GM19240 (cell line): ENCODE measurements around the gene HES3.

Experiments used
- DNase-seq: peaks from one replicate; pipeline ENCODE4 v3.0.0; 2011; ENCODE audit warnings: low spot score; ENCODE audit not compliant: insufficient read length

The HES3 gene

DNA sequence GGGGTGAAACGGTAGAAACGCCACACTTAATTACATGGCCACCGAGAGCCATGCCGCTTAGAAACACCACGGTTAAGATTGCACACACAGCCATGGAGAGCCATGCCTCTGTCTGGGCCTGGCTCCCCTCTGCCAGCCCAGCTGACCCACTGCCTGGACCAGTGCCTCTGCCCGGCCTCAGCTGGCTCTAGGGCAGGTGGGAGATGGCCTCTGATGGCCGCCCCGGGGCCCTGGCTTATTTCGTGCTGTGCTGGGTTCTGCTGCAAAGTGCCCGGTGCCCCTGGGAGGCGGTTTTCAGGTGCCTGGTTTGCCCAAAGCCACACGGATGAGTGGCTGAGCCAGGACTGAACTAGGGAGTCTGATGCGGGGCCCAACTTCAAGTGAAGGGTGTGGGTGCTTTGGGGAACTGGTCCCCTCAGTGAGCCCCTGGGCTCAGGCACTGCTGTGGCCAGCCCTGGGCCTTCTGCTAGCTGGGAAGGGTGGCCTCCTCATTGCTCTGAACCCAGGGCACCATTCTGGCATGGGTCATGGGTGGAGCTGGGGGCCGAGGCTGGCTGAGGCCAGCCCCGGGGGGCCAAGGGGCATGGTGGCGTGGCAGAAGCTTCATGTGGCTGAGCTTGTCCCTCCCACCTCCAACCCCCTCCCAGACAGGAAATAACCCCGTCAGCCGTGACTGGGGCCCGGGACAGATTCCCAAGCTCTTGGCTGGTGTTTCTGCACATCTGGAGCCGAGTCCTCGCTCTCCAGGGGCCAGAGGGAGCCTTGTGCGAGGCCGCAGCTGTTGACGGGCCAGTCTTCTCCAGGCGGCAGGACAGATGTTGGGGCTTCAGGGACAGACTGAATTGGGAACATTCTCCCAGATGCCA, 18.8 kb downstream of the HES3 start:
- no peak for DNase-seq

DNA sequence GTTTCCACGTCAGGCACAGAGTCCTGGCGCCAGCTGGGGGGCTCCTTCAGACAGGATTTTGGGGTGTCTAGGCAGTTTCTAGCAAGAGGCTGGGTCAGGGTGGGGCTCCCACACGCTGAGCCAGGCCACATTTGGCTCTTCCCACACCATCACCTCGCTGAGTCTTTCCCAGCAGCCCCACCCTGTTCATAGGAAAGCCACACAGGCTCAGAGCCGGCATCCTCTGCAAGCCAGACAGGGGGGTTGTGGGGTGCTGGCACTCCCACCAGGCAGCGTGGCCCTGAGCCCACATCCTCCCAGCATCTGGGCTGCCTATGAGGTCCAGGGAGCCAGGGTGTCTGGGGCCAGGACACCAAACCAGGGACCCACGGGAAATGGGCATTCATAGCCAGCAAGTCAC, 19.7 kb downstream of the HES3 start:
- DNase-seq: no peak

DNA sequence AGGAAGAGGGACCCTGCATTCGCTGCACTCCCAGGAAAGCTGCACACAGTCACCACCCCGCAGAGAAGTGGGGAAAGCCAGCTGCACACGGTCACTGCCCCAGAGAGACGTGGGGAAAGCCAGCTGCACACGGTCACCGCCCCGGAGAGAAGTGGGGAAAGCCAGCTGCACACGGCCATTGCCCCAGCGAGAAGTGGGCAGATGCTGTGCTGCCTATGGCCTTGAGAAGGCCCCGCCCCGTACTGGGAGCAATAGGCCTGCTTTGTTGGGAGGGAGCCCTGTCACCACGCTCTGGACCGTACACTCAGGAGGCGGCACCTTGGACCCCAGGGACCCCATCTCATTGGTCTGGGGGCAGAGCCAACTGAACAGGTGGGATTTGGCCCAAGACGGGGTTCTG, 21.2 kb downstream of the HES3 start:
- DNase-seq: no peak

DNA sequence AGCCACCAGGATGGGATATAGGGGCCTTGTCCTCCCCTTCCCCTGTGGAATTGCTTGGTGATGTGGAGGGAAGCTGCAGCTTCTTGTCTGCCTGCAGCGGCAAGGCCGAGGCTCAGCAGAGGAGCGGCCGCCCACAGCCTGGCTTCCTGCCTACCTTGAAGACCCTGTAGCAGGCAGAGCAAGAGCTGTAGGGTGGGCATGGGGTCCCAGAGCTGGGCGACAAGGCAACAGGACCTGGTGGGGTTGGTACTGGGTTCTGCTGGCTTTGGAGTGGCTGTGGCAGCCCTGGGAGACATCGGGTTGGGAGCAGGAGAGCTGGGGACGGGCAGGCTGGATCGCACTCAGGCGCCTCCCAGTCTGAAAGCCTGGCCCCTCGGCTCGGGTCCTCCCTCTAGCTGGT, 22.7 kb downstream of the HES3 start:
- no peak for DNase-seq

DNA sequence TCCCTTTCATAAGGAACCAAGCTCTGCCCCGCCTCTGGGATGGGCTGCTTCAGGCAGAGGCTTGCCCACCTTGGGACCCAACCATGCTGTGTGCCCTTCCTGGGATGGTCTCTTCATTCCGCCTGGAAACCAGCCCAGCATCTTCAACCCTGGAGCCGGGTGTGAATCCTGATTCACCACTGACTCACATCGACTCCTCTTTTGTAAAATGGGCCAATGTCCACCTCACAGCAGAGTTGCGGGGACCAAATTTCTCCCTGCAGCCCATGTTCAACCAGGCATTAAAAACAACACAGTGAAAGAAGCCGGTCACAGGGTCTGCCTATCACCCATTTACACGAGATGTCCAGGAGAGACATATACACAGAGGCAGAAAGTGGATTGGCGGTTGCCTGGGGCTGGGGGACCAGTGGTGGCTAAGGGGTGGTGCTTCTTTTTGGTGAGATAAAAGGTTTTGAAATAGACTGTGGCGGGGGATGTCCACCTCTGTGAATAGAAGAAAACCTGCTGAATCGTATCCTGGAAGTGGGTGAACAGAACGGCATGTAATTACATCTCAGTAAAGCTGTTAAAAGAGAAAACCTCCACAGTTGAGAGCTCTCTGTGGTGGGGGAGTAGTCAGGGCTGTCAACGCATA, 23.8 kb downstream of the HES3 start:
- DNase-seq: no peak

DNA sequence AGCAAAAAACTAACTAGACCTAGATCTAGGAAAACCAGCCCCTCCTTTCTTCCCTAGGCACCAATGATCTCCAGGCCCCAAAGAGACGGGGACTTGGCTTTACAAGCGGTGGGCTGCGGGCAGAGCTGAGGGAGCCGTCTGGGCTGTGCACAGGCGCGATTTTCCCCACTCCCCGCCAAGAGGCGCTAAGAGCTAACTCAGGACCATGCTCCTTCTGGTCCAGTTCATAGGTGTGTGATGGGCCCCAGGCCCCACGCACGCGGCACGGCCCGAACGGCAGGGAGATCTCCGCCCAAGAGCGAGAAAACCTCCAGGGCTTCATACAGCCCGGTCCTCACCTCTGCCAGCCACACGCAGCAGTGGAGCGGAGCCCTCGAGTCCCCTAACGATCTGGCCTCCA, 24.4 kb downstream of the HES3 start:
- no peak for DNase-seq

DNA sequence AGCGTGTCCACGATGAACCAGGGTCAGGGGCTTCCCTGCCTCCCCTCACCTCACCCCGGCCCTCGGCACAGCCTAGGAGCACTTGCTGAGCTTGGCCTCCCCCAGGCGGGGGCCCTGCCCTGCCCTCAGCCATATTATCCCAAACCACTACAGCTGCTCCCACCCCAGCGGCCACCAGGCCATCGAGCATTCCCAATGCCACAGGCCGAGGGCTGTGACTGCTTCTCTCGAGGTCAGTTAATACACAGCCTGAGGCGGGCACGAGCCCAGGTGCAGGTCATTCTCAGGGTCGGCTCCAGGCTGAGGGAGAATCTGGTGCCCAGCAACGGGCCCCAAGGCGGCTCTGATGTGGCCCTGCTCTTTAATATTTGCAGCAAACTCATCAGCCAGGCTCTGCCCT, 25.3 kb downstream of the HES3 start:
- no peak for DNase-seq

DNA sequence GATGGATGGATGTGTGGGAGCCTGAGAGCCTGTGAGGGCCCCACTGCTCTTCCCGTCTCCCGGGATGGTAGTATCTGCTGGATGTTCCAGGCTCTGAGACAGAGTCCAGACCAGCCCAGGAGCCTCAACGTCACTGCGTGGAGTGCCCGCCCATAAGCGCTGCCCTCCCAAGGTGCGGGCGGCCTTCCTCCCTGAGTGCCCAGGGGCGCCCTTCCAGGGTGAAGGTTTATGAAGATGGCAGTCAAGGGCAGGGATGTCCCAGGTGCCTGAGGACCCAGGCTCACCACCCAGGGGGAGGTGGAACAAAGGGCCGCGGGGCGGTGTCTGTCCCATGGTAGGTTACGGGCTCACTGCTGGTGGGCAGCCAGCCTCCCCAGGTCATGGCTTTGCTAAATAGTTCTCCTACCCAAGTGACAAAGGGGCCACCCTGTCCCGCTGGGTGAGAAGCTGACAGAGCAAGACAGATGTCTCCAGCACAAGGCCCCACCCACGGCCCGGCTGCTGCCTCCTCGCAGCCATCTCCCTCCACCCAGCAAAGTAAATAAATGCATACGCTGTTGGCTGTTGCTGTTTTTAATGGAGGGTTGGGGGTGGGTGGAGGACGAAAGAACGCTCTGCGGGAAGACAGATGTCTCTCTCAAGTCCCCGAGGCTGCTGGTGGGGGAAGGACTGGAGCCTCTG, 25.9 kb downstream of the HES3 start:
- DNase-seq: no peak

DNA sequence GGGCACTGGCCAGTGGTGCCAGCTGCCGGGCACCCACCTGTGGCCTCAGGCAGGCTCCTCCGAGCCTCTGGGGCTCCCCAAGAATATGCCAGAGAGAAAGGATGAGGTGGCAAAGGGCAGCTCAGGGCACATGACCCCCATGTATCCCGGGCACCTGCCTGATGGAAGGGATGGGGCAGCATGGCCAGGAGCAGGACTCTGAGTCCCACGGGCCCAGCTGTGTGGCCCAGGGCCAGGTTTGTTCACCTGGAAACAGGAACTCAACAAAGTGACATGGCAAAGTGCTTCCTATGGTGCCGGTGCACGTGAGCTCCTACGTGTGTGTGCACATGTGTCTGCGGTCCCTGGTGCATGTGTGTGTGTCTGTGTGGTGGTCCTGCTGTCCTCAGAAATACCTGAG, 26.4 kb downstream of the HES3 start:
- no peak for DNase-seq

DNA sequence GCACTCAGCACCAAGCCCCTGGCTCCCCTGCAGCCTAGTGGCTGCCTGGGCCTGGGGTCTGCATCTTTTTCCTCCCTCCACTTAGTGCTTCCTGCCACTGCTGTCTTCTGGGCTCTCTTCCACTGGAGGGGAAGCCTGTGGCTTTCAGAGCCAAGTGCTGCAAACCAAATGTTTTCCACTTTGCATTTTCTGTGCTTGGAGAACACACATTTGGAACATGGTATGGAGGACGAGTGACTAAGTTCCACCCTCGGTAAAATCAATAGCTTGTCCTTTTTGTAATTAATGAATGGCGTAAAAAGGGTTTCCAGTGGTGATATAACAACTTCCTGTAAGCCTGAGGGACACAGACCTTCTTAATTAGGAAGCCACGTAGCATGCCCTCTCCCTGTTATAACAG, 27.0 kb downstream of the HES3 start:
- no peak for DNase-seq

DNA sequence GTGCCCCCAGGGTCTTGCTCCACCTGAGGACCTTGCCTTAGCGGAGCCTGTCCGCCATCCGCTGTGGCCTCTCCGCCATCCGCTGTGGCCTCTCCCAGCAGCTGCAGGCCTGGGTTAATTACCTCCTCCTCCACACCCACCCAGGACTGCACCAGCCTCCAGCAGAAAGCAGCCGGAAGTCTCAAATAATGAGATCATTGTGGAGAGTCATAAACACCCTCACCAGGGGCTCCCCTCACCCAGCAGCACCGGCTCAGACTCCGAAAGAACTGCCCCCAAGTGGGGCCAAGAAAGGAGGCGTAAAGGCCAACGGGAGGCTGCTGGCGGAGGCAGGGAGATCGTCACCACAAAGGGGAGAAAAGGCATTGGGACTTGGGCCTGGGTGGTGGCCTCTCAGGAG, 27.6 kb downstream of the HES3 start:
- no peak for DNase-seq

DNA sequence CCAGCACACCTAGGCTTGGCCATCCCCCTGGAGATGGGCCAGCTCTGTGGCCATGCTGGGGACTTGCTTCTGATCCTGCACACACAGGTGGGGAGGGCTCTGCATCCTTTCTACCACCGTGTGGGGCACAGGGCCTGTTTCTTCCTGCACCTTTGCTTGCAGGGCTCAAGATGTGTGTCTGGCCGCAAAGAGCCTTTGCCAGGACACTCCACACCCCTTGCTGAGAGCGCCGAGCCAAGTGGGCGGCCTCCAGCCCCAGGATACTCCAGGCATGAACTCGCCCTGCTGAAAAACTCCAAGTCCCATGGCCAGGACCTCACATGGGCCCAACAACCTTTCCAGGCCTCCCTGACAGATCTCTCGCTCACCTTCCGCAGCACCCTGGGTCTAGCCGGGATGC, 28.5 kb downstream of the HES3 start:
- DNase-seq: no peak

DNA sequence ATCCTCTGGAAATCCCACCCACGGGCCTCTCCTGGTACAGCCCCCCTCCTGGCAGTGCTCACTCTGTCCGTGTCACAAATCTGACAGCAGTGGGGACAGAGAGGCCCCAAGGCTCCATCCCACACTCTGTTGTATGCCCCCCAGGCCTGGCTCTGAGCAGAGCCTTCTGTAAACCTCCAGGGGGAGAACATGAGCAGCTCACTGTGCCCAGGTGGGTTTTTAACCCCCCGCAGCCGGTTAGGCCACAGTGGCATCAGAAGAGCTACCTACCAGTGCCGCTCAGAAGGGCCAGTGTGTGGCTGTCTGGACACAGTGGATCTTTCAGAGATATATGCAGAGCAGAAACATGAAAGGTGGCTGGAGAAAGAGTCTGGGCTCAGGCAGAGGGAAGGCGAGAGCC, 28.9 kb downstream of the HES3 start:
- DNase-seq: no peak

DNA sequence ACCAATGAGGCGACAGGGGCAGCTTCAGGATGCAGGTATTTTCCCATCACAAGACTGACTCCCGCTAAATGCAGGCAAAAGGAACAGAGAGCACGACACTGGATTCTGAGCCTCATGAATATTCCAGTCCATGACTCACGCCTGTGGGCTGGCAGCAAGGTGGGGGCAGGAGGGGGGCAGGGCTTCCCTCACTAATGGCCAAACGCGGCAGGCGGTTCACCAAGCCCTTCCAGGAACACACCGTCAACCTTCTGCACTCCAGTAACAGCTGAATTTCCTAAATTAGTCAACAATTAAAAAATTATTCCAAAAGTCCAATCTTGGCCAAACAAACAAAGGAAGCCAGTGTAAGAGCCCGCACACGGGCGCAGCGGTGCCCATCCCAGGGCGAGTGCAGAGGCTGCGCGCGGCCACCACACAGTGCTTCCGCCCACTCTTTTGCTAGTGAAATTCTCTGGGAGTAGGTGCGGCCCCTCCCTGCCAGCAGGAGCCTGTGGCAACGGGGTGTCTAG, 29.5 kb downstream of the HES3 start:
- DNase-seq: no peak

DNA sequence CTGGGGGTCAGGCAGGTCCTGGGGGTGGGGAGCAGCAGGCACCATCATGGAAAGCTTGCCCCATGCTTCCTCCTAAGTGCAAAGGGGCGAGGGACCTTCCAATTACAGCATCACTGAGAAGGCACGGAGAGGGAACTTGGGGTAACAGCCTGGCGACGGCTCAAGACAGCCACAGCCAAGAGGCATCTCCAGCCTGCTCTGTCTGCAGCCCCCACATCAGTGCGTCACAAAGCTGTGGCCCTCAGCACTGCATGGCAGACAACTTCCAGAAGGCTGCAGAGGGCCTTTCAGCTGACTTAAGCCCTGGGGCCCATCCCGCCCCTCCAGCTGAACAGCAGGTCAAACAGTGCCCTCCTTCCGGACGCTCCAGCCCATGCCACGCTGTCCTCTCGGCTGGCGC, 30.1 kb downstream of the HES3 start:
- no peak for DNase-seq

DNA sequence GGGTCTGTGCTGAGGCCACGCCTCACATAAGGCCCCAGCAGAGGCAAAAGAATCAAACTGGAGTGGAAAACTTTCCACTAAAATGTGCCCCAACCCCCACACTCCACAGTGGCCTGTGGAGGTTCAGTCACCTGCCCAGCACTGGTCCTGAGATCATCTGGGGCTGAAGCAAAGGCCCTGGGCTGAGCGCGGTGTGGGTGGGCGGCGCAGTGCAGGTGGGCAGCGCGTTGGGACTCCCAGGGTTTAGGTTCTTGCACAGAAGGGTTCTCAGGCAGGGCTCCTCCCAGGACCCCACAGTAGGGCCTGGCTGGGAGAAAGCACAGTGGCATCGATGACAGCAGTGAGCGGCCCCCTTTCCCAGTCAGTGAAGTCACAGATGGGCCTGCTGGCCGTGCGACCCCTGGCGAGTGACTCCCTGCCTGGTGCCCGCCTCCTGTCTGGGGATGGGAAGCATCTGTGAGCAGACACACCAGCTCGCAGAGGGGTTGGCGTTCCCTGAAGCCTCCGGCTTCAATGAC, 30.7 kb downstream of the HES3 start:
- no peak for DNase-seq

DNA sequence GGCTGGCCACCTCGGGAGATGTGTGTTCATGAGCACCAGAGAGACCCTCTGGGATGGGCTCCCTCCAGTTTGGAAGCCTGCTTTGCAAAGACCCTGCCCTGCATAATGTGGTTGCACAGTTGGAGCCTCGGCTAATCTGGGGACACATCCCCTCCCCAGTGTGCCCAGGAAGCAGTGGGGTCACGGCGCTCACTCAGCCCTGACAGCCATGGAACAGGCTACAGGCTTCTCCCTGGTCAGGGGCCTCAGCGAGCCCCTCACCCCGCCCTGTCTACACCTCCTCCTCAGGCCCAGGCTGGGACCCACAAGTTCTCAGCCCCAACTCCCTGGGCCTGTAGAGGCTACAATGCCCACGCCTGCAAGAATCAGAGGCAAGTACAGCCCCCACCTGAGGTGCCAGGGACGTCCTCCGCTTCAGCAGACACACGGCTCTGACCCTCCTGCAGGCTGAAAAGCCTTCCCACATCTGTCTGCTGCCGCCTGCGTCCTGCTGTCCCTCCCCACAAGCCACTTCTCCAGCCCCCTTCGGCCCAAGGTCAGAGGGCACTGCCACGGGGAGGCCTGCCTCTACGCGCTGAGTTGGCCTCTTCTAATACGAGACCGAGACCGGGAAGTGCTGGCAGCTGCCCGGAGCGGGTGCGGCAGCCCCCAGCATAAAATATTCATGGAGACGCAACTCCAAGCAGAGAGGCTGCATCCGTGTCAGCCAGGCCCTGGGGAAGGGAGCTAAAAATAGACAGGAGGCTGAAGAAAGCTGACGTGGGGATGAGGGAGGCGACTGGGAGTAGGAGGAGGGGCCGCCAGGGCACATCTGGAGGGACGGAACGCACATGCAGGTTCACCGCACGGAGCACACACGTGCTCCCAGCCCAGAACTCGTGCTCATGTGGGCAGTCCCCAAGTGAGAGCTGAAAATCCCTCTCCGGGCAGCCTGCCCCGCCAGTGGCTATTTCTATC, 32.1 kb downstream of the HES3 start:
- no peak for DNase-seq

DNA sequence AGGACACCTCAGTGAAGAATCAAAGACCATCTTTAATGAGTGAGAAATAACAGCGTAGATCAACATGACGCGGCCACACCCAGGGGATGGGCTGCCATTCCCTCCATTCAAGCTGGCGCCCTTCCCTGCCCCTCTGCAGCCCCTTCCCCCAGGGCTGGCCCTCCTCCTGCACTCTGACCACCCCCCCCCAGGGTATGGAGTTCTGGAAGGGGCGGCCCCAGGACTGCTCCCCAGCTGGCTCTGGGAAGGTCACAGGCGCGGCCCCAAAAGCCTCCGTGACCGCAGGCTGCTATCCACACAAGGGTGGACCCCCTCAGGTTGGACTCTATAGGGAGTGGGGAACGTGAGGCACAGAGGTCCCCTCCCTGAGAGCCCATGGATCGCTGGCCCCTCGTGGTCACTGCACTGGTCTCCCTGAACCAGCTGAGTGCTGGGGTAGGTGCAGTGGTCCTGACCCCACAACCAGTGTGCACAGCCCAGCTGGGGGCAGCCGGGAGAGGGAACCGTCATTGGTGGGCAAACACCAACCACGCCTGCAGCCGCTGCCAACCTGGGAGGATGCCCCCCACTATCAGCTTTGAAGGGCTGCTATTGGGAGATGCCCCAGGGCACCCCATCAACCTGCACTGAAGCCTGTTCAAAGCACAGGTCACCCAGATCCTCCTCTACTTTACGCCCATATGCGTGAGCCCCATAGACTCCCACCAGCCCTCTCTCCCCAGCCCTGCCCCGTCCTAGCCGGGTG, 33.0 kb downstream of the HES3 start:
- DNase-seq: no peak

DNA sequence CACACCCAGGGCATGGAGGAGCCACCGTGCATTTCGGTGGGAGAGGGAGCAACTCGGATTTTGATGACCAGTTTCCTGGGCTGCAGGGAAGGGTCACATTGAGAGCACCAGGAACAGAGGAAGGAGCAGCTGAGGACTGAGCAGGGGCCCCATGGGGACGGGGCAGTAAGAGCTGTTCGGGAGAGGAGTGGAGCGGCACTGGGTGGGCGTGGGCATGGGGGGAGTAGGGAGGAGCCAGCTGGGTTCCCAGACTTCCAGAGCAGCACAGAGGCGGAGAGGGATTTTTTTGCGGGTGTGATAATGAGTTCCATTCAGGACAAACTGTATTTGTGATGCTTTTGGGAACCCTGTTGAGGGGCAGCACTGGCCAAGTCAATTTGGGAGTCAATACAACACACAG, 34.3 kb downstream of the HES3 start:
- DNase-seq: no peak

DNA sequence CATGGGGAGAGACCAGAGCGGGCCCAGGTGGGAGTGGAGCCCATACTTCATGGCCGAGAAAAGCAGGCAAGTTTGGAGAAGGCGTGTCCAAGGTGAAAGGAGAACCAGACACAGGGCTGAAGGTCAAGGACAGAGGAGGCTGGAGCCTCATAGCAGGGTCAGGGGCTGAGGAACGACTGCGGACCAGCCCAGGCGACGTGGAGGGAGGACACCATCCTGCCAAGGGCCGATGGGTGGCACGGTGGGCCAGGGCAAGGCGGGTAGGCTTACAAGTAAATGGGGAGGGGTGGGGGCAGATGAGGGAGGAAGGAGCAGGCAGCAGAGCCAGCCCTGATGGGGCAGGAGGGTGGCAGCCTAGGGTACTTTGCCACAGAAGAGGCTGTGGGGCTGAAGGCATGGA, 35.1 kb downstream of the HES3 start:
- no peak for DNase-seq
